ENCODE data around the gene DUSP16.
"Not testable (repeated sequence)": the region's sequence is repeated elsewhere in the genome, so short reads cannot be mapped to it uniquely, and the experiment has no call there.

Gene DUSP16, protein sequence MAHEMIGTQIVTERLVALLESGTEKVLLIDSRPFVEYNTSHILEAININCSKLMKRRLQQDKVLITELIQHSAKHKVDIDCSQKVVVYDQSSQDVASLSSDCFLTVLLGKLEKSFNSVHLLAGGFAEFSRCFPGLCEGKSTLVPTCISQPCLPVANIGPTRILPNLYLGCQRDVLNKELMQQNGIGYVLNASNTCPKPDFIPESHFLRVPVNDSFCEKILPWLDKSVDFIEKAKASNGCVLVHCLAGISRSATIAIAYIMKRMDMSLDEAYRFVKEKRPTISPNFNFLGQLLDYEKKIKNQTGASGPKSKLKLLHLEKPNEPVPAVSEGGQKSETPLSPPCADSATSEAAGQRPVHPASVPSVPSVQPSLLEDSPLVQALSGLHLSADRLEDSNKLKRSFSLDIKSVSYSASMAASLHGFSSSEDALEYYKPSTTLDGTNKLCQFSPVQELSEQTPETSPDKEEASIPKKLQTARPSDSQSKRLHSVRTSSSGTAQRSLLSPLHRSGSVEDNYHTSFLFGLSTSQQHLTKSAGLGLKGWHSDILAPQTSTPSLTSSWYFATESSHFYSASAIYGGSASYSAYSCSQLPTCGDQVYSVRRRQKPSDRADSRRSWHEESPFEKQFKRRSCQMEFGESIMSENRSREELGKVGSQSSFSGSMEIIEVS

DNA sequence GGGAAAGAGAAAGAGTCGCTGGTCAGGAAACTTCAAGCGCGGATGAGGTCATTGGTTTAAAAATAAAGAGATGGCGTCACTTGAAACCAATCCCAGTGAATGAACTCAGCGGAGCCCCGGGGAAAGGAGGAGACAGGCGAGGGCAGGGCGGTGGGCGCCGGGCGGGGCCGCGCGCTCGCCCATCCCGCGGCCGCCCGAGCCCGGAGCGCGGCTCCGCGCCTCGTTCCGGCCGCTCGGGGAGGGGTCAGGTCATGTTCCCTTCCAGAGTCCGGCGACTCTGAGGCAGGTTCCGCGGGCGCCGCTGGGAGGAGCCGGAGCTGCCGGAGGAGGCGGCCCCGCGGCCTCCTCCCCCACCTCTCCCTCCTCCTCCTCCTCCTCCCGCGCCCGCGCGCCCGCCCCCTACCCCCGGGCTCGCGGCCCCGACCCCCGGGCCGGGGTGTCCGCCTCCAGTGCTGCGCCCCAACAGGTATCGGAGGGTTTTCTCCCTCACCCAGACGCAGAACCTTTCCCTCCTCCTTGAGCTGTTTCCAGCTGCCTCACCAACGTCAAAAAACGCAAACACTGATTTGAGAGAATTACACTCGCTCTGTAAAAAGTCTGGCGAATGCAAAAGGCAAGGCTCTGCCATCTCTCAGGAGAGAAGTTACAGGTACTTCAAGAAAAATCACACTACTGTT lies at the start of gene DUSP16:
Gene DUSP16 (minus strand): TSS at position 279 of the 677 bp plus-strand sequence. CDS start 41,765 bp downstream, outside the sequence.
- intact Hi-C loops (cut with DNase I), result loop anchor here (2.0 to 5.0 kb wide), 6 partner anchors 40 to 186 kb away; partner anchors contain the start of genes CDKN1B, CREBL2 and GPR19
- DNase-seq, result peak; percentile 78 to 97 (median 92)

DNA sequence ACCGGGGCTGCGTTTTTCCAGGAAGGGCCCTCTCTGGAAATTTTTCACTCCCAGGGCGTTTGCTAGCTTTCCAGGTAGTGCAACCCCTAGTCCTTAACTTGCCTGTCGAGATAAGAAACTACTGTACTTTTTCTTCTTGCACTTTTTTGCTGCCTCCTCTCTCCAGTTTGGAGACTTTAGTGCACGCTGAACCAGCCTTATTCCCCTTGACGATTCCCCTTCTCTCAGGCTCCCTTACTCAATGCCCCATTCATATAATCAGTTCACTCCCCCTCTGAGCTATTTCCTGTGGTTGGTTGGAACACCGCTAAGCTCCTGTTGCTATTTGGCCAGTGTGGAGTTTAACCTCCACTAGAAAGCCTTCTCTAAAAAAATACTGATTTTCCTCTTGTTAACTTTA lies 49.7 kb upstream of the DUSP16 start:
- intact Hi-C loops (cut with DNase I), result loop anchor here (5.0 kb wide), 2 partner anchors 50 to 85 kb away; partner anchors contain the start of genes DUSP16 and GPR19
- peak in 13 of 42 donors; percentile 19 to 62 (median 36) for DNase-seq

DNA sequence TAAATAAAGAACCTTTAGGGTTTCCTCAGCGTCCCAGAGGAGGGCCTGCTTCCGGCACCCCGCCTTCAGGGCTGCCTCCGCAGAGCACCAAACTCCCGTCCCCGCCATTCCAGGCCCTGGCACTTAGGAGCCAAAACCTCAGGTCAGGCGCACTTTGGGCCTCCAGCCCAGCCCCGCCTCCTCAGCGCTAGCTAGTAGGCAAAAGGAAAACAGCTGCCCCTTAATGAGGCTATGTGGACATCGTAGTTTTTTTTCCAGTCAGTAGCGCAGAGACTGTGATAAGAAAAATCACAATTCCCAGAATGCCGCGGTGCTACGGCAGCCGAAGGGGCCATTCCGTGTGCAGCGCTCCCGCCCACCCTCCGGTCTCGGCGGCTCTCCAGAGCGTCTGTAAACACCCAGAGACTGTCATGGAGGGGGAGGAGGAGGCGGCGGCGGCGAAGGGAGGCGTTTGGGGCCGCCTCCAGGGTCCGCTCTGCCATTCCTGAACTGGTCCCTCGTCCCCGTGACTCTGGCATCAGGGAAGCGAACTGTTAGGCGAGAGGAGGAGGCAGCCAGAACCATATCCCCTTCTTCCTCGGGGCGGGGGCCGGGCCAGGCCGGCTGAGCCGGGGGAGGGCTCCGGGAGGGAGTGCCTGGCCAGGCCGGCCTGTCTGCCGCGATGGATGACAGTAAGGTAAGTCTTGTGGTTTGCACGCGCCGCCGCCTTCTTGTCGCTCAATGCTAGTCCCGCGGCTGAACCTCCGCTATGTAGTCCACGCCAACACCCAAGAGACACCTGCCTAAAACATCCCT lies 49.0 kb upstream of the DUSP16 start, which contains the start of gene CREBL2:
Gene CREBL2 (plus strand): TSS at position 365 of the 795 bp plus-strand sequence. CDS start 297 bp downstream, at position 662.
- peak; percentile 85 to 97 (median 92) for DNase-seq
- intact Hi-C loops (cut with DNase I), result loop anchor here (5.0 kb wide), 2 partner anchors 49 to 86 kb away; partner anchors contain the start of genes DUSP16 and GPR19

DNA sequence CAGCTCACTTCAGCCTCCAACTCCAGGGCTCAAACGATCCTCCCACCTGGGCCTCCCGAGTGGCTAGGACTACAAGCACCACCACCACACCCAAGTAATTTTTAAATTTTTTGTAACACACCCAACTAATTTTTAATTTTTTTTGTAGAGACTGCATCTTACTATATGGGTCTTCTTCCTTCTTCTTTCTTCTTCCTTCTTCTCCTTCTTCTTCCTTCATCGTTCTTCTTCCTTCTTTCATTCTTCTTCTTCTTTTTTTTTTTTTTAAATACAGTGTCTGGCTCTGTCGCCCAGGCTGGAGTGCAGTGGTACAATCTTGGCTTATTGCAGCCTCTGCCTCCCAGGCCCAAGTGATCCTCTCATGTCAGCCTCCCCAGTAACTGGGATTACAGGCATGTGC lies 48.0 kb upstream of the DUSP16 start:
- intact Hi-C loops (cut with DNase I), result loop anchor here (5.0 kb wide), 2 partner anchors 48 to 87 kb away; partner anchors contain the start of genes DUSP16 and GPR19
- DNase-seq, result no peak

DNA sequence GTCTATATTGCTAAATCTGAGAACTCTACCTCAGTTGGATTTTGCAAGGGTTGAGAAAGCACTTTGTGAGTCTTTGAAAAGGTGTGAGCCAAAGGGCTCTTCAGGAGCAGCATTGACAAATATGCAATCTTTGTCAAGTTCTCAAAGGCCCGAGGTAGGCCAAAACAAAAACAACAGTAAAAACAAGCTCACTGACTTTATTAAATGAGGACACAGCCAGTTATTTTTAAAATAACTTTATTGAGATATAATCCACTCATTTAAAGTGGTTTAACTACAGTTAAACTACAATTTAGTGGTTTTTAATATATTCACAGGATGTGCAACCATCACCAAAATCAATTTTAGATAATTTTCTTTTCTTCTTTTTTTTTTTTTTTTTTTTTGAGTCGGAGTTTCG lies 47.0 kb upstream of the DUSP16 start:
- intact Hi-C loops (cut with DNase I), result loop anchor here (5.0 kb wide), 2 partner anchors 47 to 88 kb away; partner anchors contain the start of genes DUSP16 and GPR19
- no peak for DNase-seq

DNA sequence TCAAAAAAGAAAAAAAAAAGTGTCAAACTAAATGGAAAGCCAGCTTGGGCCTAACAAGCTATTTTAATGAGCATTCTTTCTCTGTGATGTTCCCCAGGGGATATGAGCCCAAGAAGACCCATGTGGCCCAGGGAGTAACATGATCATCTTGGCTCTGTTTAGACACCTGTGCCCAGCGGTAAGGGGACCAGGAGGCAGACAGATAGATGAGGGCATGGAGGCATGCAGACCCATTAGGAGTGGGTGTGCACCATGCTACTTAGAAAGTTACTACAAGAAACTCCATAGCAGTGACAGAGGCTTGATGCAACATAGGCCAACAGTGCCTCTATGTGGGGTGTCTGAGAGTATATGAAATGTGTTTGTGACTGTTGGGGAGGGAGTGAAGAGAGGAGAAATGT lies 45.9 kb upstream of the DUSP16 start:
- intact Hi-C loops (cut with DNase I), result no loop called here
- DNase-seq, result peak in 2 of 42 donors; percentile 6 to 21

DNA sequence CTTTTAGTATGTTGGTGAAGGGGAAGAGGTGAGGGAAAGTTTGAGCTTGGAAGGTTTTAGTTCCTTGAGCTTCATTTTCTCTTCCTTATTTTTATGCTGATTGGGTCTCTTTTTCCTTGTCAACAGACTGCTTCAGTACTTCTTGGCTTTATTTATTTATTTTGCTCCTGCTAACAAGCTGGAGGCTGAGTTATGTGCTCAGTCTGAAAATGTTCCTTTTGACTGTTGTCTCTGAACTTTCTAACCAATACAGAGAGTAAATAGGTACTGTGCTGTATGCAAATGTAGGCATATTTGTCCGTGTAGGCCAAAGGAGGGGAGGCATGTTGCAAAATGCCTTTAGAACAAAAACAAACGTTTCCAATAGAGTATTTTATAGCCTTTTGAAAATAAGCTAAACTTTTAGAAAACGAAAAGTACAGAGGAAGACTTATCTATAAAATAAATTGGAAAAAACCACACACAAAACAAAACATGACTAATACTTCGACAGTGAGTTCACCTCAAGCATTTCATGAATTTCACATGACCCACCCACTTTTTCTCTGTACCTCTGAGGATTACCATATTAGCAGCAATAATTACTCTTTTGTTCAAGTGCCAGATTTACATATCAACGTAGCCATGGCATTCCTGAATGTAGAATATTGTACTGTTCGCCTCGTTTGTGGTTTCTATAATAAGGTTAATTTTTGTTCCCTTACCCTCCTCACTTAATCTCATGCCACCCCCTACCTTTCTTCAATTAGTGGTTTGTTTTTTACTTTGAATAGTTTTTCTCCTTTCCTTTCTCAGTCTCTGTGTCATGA lies 44.3 kb upstream of the DUSP16 start:
- intact Hi-C loops (cut with DNase I), result no loop called here

DNA sequence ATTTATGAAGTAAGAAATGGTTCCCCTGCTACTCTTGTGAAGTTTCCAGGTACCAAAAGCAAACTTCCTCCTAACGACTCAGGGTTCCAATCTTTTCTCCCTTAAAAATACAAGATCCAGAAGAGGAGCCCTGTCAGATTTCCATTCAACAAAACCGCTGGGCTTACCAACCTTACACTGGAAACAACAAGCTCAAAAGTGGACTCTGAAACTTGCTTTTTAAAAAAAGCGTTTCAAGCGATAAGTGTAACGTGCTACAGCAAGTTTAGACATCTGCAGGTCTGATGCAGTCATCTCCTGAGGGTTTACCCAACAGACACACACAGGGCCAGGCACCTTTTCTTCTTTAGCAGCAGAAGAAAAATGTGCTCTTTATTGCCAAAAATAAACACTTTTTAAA lies 42.1 kb upstream of the DUSP16 start:
- intact Hi-C loops (cut with DNase I), result no loop called here
- no peak for DNase-seq

More for the DNA sequence above, 44.3 kb upstream of the DUSP16 start:
- DNase-seq, result peak in 6 of 42 donors; percentile 15 to 49 (median 26)

DNA sequence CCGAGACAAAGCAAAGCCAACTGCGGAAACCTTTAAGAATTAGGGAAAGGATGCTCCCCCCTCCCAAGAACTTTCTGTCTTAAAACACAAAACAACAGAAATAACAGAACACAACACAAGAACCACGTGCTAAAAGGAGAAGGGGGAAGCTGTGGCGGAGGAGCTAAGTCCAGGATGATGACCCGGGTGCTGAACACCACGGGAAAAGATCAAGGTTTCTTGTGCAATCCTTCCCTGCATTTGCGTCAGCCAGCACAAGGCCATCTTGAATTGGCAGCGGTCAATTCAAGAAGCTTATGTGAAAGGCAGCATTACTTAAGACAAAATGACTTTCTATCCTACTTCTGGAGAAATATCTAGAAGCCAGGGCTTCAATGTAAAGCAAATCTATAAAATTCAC lies 38.0 kb upstream of the DUSP16 start:
- intact Hi-C loops (cut with DNase I), result no loop called here
- peak in 19 of 42 donors; percentile 10 to 55 (median 30) for DNase-seq

DNA sequence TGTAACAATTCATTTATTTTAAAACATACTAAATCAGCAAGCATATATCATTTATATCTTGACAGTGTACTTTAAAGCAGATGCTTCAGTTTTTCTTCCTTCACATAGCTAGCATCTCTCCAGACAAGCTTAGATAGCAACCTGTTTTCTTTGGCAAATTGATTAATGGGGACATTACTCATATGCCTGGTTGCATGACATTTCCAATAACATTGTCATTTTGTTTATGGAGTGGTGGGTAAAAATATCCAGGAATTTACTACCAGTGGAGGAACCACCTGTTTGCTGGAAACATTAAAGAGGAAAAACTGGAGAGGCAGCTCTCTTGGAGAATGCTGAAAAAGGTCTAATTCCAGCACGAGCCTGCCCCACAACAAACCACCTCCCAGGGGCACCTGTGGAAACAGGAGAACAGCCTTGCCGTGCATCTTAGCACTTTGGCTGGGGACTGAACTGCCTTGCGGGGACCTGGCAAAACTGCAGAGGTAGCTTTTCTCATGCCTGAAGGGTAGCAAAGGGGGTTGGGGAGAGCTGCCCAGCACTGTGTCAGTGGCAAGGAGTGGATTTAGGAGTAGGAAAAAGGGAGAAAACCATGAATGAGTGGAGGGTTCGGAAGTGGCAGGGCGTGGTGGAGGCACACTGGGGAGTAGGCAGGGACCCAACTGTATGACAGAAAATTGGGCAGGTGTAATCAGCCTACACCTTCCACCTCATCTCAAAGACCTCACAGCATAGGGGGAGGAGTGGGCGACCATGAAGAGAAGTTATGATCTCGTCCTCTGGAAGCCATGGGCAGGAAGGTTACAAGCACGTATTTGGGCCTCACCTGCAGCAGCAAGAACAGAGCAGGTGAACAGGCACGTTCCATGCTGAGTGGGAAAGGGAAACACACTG lies 37.3 kb upstream of the DUSP16 start:
- intact Hi-C loops (cut with DNase I), result no loop called here
- DNase-seq, result no peak

DNA sequence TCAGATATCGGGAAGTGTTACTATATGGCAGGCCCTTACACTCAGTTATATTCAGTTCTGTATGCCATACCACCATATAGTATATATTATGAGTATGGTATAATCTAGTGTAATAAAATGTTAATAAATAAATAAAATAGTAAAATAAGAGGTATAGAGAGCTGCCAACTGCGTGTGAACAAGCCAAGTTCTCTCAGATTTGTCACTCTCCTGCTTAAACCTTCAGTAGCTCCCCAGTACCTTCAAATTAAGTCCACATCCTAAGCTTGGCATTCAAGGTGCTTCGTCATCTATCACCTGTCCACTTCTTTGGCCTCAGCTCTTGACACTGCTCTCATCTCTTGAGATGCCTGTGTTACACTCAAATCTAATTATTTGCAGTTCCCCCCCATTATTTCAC lies 36.2 kb upstream of the DUSP16 start:
- no peak for DNase-seq
- intact Hi-C loops (cut with DNase I), result no loop called here

DNA sequence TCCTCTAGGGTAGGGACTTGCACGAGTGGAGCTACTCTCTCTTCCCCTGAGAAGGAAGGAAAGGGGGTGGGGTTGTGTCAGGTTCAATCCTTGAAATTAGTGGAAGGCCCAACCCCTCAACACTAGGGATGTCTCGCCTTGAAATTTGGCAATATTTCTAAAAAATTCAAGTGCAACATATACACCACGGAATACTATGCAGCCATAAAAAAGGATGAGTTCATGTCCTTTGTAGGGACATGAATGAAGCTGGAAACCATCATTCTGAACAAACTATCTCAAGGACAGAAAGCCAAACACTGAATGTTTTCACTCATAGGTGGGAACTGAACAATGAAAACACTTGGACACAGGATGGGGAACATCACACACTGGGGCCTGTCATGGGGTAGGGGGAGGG lies 33.9 kb upstream of the DUSP16 start:
- intact Hi-C loops (cut with DNase I); DNase-seq: not testable (repeated sequence)

DNA sequence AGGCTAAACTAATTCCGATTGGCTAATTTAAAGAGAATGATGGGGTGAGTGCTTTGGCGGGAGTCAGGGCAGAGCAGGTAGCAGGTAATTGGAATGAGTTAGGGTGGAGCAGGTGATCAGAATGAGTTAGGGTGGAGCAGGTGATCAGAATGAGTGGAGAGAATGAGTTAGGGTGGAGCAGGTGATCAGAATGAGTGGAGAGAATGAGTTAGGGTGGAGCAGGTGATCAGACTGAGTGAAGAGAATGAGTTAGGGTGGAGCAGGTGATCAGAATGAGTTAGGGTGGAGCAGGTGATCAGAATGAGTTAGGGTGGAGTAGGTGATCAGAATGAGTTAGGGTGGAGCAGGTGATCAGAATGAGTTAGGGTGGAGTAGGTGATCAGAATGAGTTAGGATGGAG lies 33.3 kb upstream of the DUSP16 start:
- DNase-seq; intact Hi-C loops (cut with DNase I): not testable (repeated sequence)

DNA sequence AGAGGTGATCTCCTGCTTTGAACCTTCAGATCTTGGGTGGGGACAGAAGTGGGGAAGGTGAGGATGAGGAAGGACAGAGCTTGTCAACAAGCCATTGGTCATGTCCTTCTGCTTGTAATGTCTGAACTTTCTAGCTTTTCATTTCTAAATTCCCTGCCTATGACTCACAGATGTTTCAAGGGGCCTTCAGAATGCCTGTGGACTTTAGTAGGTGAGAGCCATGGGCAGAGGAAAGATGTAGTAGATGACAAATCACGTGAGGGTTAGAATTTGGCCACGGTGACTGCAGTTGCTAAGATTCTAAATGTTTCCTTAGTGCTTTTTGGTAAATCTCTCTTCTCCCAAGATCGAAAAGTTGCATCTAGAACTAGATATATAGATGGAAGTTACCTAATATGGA lies 30.3 kb upstream of the DUSP16 start:
- no peak for DNase-seq
- intact Hi-C loops (cut with DNase I), result no loop called here

DNA sequence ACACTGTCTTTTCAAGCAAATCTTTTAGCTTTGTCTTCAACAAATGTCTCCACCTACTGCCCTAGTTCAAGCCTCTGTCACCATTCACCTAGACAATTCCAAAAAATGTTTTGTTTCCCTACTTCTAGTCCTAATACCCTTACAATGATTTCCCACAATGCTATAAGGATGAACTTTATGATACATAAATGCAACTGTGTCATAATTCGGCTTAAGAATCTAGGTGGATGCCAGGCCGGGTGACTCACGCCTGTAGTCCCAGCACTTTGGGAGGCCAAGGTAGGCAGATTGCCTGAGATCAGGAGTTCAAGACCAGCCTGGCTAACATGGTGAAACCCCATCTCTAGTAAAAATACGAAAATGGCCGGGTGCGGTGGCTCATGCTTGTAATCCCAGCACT lies 28.3 kb upstream of the DUSP16 start:
- no peak for DNase-seq
- intact Hi-C loops (cut with DNase I), result no loop called here

DNA sequence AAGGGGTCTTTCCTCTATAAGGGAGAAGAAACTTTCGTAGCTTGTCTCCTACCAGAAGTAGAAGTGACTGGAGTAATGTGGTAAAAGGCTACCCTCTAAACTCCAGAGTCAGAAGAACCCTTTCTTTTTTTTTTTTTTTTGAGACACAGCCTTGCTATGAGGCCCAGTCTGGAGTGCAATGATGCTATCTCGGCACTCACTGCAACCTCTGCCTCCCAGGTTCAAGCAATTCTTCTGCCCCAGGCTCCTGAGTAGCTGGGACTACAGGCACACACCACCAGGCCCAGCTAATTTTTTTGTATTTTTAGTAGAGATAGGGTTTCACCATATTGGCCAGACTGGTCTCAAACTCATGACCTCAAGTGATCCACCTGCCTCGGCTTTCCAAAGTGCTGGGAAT lies 25.8 kb upstream of the DUSP16 start:
- DNase-seq; intact Hi-C loops (cut with DNase I): not testable (repeated sequence)

DNA sequence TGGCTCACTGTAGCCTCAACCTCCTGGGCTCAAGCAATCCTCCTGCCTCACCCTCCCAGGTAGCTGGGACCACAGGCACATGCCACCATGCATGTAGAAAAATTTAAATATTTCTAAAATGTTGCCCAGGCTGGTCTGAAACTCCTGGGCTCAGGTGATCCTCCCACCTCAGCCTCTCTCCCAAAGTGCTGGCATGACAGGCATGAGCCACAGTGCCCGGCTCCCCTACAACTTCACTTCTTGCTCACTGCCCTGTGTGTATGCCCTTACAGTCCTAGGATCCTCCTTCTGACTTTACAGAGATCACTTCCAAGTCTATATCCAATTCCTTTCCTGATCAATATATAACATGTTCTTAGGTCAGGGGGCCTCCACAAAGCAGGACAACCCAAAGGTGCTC lies 25.2 kb upstream of the DUSP16 start:
- no peak for DNase-seq
- intact Hi-C loops (cut with DNase I), result no loop called here
